NCI-H526 (cell line): Measurements from ENCODE around the gene SCAI.
"Not testable (repeated sequence)": the region's sequence is repeated elsewhere in the genome, so short reads cannot be mapped to it uniquely, and the experiment has no call there.

Source experiments
- DNase-seq, 2 experiments: peaks; one replicate each; lab custom pipeline; 2025; lab: John Stamatoyannopoulos, UW

Gene SCAI

GRCh38 chr9:125150349-125151245 is 7.3 kb upstream of the SCAI start:
- no peak for DNase-seq

GRCh38 chr9:125147401-125147951 is 4.1 kb upstream of the SCAI start:
- no peak for DNase-seq

GRCh38 chr9:125146247-125146646 is 2.9 kb upstream of the SCAI start:
- DNase-seq = no peak

GRCh38 chr9:125145425-125145824 is 2.1 kb upstream of the SCAI start:
- DNase-seq = no peak

GRCh38 chr9:125142560-125143376 is 560 bp downstream of the SCAI start:
- peak in 1 of 2 experiments; percentile 21 for DNase-seq

GRCh38 chr9:125141751-125142150 is 1.6 kb downstream of the SCAI start:
- no peak for DNase-seq

- no peak for DNase-seq
Measured at GRCh38 chr9:125141251-125141650, 2.1 kb downstream of the SCAI start.

- no peak for DNase-seq
Measured at GRCh38 chr9:125140576-125140975, 2.8 kb downstream of the SCAI start.

GRCh38 chr9:125137200-125137599 is 6.1 kb downstream of the SCAI start:
- DNase-seq = no peak

GRCh38 chr9:125134976-125135375 is 8.4 kb downstream of the SCAI start:
- DNase-seq = no peak

- DNase-seq = no peak
Measured at GRCh38 chr9:125133403-125134329, 9.7 kb downstream of the SCAI start.

GRCh38 chr9:125131778-125132177 is 11.6 kb downstream of the SCAI start:
- DNase-seq = no peak

GRCh38 chr9:125126019-125126746 is 17.1 kb downstream of the SCAI start:
- DNase-seq = no peak

- no peak for DNase-seq
Measured at GRCh38 chr9:125125523-125125922, 17.8 kb downstream of the SCAI start.

- DNase-seq = no peak
Measured at GRCh38 chr9:125121146-125121545, 22.2 kb downstream of the SCAI start.

- DNase-seq = no peak
Measured at GRCh38 chr9:125119643-125120286, 23.6 kb downstream of the SCAI start.

- not testable (repeated sequence) for DNase-seq
Measured at GRCh38 chr9:125118696-125119095, 24.6 kb downstream of the SCAI start.

GRCh38 chr9:125114503-125114902 is 28.8 kb downstream of the SCAI start:
- DNase-seq = not testable (repeated sequence)

GRCh38 chr9:125110464-125110863 is 32.9 kb downstream of the SCAI start:
- no peak for DNase-seq

GRCh38 chr9:125108541-125108940 is 34.8 kb downstream of the SCAI start:
- not testable (repeated sequence) for DNase-seq
